ENCODE results near the gene SLC26A5.

Gene SLC26A5

GRCh38 chr7:103394566-103394965, 51.4 kb downstream of the SLC26A5 start:
- no peaks in the 10 kb centered on the region for H3K9me2 ChIP-seq (replicated peaks; ENCODE audit: control insufficient read depth, low read length)
- TF ChIP-seq CTCF (IDR thresholded peaks at IDR 0.05; ENCODE audit: low read depth, low read length, poor library complexity, severe bottlenecking) (no peak), EZH2phosphoT487 (IDR thresholded peaks at IDR 0.05; ENCODE audit: borderline replicate concordance, low read length) (no peak)
- no peaks in the 10 kb centered on the region for H3K36me3 ChIP-seq (ENCODE audit: control insufficient read depth, low read length)
- H4K20me1 ChIP-seq (ENCODE audit: control insufficient read depth, insufficient read depth, low read depth, low read length), result no peaks in the 10 kb centered on the region
- H3K27me3 ChIP-seq (ENCODE audit: control insufficient read depth, low read length), result peaks cover 14% of the 10 kb centered on the region
- H3K9me3 ChIP-seq (ENCODE audit: control insufficient read depth, insufficient read depth, low read length), result no peaks in the 10 kb centered on the region
- no peaks in the 10 kb centered on the region for H3K79me2 ChIP-seq (ENCODE audit: control insufficient read depth, low read length)
- no peak overlapping the region for H3K27ac ChIP-seq (ENCODE audit: low read depth, low read length)
- H3K4me3 ChIP-seq (ENCODE audit: low read length), result no peak overlapping the region
- H3F3A ChIP-seq (ENCODE audit: control insufficient read depth, insufficient read depth), result no peaks in the 10 kb centered on the region
- no peaks in the 10 kb centered on the region for H3K4me1 ChIP-seq (ENCODE audit: control insufficient read depth, low read length)
- no peak overlapping the region for H3K4me2 ChIP-seq (ENCODE audit: low read length)

- no peaks in the 10 kb centered on the region for H3K9me2 ChIP-seq (replicated peaks; ENCODE audit: control insufficient read depth, low read length)
- peaks cover 21% of the 10 kb centered on the region for H3K27me3 ChIP-seq (ENCODE audit: control insufficient read depth, low read length)
- no peaks in the 10 kb centered on the region for H4K20me1 ChIP-seq (ENCODE audit: control insufficient read depth, insufficient read depth, low read depth, low read length)
- H3K4me3 ChIP-seq (ENCODE audit: low read length), result no peak overlapping the region
- no peaks in the 10 kb centered on the region for H3F3A ChIP-seq (ENCODE audit: control insufficient read depth, insufficient read depth)
- no peak for TF ChIP-seq CTCF (IDR thresholded peaks at IDR 0.05; ENCODE audit: low read depth, low read length, poor library complexity, severe bottlenecking)
- TF ChIP-seq EZH2phosphoT487 (IDR thresholded peaks at IDR 0.05; ENCODE audit: borderline replicate concordance, low read length), result no peak
- no peaks in the 10 kb centered on the region for H3K79me2 ChIP-seq (ENCODE audit: control insufficient read depth, low read length)
- H3K27ac ChIP-seq (ENCODE audit: low read depth, low read length), result no peak overlapping the region
- H3K9me3 ChIP-seq (ENCODE audit: control insufficient read depth, insufficient read depth, low read length), result no peaks in the 10 kb centered on the region
- no peak overlapping the region for H3K4me2 ChIP-seq (ENCODE audit: low read length)
- no peaks in the 10 kb centered on the region for H3K36me3 ChIP-seq (ENCODE audit: control insufficient read depth, low read length)
- H3K4me1 ChIP-seq (ENCODE audit: control insufficient read depth, low read length), result no peaks in the 10 kb centered on the region
These were observed 54.0 kb downstream of the SLC26A5 start for GRCh38 chr7:103391976-103392375.

GRCh38 chr7:103391150-103391549, 54.9 kb downstream of the SLC26A5 start:
- Histone ChIP-seq H4K20me1 (ENCODE audit: control insufficient read depth, insufficient read depth, low read depth, low read length) (no peaks in the 10 kb centered on the region), H3K4me1 (ENCODE audit: control insufficient read depth, low read length) (no peaks in the 10 kb centered on the region), H3K9me3 (ENCODE audit: control insufficient read depth, insufficient read depth, low read length) (no peaks in the 10 kb centered on the region), H3K79me2 (ENCODE audit: control insufficient read depth, low read length) (no peaks in the 10 kb centered on the region), H3K9me2 (replicated peaks; ENCODE audit: control insufficient read depth, low read length) (no peaks in the 10 kb centered on the region), H3K4me2 (ENCODE audit: low read length) (no peak overlapping the region), H3F3A (ENCODE audit: control insufficient read depth, insufficient read depth) (no peaks in the 10 kb centered on the region), H3K4me3 (ENCODE audit: low read length) (no peak overlapping the region), H3K36me3 (ENCODE audit: control insufficient read depth, low read length) (no peaks in the 10 kb centered on the region), H3K27me3 (ENCODE audit: control insufficient read depth, low read length) (peaks cover 21% of the 10 kb centered on the region), H3K27ac (ENCODE audit: low read depth, low read length) (no peak overlapping the region)
- TF ChIP-seq EZH2phosphoT487 (IDR thresholded peaks at IDR 0.05; ENCODE audit: borderline replicate concordance, low read length) (no peak), CTCF (IDR thresholded peaks at IDR 0.05; ENCODE audit: low read depth, low read length, poor library complexity, severe bottlenecking) (no peak)

GRCh38 chr7:103389263-103389662, 56.7 kb downstream of the SLC26A5 start:
- TF ChIP-seq CTCF (IDR thresholded peaks at IDR 0.05; ENCODE audit: low read depth, low read length, poor library complexity, severe bottlenecking) (no peak), EZH2phosphoT487 (IDR thresholded peaks at IDR 0.05; ENCODE audit: borderline replicate concordance, low read length) (no peak)
- Histone ChIP-seq H3K27me3 (ENCODE audit: control insufficient read depth, low read length) (peaks cover 21% of the 10 kb centered on the region), H3F3A (ENCODE audit: control insufficient read depth, insufficient read depth) (no peaks in the 10 kb centered on the region), H3K4me2 (ENCODE audit: low read length) (no peak overlapping the region), H3K4me1 (ENCODE audit: control insufficient read depth, low read length) (no peaks in the 10 kb centered on the region), H3K27ac (ENCODE audit: low read depth, low read length) (no peak overlapping the region), H3K9me2 (replicated peaks; ENCODE audit: control insufficient read depth, low read length) (no peaks in the 10 kb centered on the region), H3K4me3 (ENCODE audit: low read length) (no peak overlapping the region), H3K36me3 (ENCODE audit: control insufficient read depth, low read length) (no peaks in the 10 kb centered on the region), H3K79me2 (ENCODE audit: control insufficient read depth, low read length) (no peaks in the 10 kb centered on the region), H3K9me3 (ENCODE audit: control insufficient read depth, insufficient read depth, low read length) (no peaks in the 10 kb centered on the region), H4K20me1 (ENCODE audit: control insufficient read depth, insufficient read depth, low read depth, low read length) (no peaks in the 10 kb centered on the region)

Measured in DOHH2 (cell line).